HG02798 (cell line): Measurements from ENCODE around the gene SLC4A1AP.

Experiments
- ATAC-seq: cut with Tn5 transposase; IDR thresholded peaks from one replicate; pipeline ENCODE4 v1.9.1; 2021; ENCODE audit warnings: mild to moderate bottlenecking; ENCODE audit not compliant: unreplicated experiment, poor library complexity

SLC4A1AP gene

DNA sequence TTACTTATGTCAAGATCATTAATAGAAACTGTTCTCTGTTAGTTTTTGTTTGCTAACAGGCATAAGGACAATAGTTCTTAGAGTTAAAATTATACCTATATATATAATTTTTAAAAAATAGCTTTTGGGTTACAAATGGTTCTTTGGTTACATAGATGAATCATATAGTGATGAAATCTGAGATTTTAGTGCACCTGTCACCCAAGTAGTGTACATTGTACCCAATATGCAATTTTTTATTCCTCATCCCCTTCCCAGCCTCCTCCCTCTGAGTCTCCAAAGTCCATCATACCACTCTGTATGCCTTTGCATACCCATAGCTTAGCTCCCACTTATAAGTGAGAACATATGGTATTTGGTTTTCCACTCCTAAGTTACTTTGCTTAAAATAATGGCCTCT, 26.4 kb downstream of the SLC4A1AP start:
- no peak for ATAC-seq

DNA sequence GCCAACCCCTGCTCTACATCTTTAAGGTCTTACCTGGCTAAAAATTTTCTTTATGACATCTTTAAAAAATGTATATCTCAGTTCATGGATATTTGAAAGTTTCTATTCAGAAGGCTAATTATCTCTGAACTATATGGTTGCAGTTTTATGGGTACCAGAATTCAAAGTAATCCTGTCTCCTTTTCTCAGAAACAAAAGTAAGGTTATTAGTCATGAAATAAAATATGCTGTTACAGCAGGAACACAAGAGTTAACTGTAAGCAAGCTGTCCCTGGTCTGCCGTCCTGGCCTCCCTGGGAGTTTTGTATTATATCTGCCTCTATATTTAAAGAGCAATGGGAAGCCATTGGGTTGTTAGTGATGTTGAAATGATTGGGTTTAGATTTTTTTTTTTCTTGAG, 34.0 kb downstream of the SLC4A1AP start:
- ATAC-seq, result no peak

DNA sequence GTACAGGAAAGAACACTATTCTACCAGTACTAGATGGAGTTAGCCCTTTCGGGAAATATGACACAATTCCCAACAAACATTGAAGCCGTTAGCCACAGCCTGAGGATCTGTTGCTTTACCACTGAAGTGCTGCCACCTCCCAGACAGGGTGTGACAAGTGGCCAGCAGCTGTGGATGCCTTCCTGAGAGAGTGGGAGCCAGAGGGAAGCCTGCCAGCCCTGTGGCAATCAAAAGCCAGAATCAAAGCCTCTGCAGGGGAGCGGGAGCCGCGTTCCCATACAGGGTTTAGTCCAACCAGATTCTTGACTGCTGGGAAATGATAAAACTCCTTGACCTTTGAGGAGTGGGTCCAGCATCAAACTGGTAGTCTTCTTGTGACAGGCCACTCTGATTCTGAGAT, 38.0 kb downstream of the SLC4A1AP start:
- no peak for ATAC-seq

DNA sequence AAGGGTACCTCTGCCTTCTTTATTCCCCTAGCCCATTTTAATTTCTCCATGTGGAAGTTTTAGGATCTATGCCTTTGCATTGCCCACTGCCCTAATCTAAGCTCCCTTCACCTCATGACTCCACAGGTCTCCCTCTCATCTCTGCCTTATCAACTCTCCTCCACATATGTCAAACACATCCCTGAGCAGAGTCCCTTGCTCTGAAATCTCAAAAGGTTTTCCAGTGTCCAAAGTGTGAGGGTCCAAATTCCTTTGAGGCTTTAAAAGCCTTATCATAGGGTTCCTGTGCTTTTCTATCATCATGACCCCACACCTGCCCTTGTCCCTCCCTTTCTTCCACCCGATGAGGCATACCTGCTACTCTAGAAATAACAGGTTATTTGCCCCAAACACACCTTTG, 38.6 kb downstream of the SLC4A1AP start:
- no peak for ATAC-seq

DNA sequence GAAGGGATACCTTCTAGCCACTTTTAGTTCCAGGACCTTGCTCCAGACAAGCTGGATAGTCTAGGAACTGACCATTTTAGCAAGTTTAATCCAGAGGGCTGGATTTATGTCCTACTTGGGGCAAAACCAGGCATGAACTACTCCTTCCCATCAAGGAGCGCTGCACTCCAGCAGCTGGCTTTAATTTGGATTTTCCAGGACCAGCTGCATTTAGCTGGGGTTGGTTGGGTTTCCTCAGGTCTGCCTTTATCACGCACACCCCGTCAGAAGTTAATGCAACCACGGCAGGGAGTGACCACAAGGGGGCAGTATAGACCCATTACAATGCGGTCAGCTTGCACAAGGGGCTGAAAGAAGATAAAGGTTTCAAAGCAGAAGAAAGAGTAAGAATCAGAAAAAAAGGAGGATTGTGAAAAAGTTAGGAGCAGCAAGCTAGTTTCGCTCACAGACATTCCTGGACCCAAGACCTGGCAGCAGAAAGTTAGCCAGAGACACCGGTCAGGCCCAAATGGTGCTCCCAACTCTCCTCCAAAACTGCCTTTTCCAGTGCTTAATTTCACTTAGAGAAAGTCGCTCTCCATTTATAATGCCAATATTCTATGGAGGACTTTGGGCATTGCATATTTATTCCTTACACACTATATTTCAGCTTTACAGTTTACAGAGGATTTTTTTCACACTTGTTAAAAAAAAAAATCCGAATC, 40.1 kb downstream of the SLC4A1AP start:
- no peak for ATAC-seq

DNA sequence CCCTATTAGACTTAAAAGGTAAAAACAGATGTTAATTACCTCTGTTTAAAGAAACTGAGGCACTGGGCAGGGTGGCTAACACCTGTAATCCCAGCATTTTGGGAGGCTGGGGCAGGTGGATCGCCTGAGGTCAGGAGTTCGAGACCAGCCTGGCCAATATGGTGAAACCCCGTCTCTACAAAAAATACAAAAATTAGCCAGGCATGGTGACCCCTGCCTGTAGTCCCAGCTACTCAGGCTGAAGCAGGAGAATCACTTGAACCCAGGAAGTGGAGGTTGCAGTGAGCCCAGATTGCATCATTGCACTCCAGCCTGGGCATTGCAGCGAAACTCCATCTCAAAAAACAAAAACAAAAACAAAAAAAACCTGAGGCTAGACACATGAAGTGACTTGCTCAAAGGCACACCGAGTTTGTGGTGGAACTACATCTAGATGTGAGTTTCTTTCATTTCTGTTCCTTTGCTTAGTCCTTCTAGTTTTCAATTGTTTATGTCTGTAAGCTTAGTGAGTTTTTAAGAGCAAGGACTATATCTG, 40.7 kb downstream of the SLC4A1AP start:
- ATAC-seq, result no peak

DNA sequence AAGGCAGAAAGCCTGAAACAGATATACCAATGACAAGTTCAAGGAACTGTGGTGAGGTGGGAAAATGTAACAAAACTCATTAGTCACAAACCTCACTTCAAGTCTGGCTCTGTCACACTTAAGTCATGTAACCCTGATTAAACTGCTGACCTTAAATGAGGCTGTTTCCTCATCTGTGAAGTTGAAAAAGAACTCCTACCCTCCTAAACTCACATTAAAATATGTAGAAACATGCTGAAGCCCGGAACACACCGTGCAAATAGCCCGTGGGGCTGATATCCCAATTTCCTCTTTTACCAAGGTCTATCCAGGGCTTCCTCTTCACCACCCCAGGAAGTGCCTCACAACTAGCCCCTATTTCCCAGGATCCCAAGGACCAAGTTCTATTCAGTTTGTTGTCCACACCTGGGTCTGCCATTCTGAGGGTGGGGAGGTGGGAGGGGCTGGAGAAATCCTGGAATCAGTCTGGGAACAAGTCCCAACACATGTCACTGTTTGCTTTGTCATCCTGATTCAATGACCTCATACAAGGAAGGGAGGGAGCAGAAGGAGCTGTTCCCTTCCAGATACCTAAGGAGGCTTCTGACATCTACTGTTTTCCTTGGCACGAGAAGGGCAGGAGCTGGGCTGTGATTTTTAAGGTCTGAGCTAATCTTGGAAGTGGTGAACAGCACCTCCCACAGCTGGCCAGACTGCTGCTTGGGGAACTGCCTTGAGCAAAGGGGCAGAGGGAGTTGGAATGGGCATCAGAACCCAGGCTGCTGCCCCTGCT, 42.3 kb downstream of the SLC4A1AP start:
- ATAC-seq, result no peak

DNA sequence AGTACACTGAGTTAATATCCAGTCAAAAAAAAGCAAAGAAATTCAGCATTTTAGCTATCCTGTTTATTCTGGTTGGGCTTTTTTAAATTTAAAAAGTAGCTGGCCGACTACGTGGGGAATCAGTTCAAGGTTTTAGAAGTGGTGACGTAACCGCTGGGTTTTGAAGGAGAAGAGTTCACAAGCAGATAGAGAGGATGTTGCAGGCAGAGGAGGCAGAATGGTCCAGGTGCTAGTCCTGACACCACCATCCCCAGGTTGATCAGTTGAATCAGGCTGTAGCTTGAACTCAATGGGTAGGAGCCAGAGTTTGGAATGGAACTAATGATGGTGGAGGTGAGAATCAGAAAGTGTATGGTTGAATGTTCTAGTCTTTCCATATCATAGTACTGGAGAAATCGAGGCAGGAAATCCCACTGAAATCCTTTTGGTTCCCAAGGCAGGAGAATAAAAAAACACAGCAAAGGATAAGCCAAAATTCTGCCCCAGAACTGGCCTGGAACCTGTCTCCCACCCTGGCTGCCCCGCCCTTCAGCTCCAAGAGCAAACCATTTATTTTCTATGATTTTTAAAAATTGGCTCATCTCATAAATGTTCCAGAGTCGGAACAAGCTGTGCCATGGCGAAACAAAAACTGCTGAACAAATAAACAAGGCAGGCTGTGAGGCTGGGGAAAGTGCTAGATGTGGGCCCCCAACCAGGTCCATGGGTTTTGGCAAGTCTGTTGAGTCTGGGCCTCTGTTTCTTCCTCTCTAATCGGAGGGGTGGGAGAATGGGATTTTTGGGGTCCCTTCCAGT, 44.0 kb downstream of the SLC4A1AP start:
- ATAC-seq, result no peak

DNA sequence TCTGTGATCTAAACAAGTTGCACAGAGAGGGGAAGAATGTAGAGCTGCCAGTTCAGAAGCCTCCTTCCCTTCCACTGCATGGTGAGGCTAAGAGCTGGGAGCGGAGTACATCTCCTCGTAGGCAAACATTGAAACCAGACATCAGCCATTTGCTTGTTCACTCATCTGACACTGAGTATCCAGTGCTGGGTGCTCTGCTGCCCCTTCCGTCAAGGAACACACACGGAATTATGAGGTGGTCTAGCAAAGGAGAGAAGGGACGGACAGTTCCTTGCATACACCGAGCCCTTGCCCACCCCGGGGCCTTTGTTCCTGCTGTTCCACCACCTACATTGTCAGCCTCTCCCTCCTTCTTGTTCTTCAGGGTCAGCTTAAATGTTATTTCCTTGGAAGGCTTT, 44.6 kb downstream of the SLC4A1AP start:
- ATAC-seq, result no peak

DNA sequence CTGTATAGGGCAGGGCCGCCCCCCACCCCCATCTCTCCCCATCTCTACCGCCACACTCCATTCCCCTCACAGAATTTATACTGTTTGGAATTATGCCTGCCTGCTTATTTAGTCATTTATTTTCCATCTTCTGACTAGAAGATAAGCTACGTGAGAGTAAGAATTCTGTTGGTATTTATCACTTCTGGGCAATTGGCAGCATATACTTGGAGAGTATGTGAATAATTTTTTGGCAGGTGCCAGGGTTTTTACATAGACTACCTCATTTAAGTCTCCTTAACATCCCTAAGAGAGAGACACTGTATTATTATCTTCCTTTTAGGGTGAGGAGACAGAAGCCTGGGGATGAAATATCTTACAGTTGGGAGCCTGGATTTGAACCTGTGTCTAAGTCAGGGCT, 45.0 kb downstream of the SLC4A1AP start:
- no peak for ATAC-seq

DNA sequence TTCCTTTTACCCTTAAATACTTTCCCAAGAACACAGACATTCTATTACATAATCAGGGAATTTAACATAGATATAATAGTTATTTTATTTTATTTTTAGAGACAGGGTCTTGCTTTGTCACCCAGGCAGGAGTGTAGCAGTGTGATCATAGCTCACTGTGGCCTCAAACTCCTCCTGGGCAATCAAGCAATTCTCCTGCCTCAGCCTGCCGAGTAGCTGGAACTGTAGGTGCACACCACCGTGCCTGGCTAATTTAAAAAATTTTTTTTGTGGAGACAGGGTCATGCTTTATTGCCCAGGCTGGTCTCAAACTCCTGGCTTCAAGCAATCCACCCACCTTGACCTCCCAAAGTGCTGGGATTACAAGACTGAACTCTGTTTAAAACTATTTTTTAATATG, 45.6 kb downstream of the SLC4A1AP start:
- ATAC-seq, result no peak

DNA sequence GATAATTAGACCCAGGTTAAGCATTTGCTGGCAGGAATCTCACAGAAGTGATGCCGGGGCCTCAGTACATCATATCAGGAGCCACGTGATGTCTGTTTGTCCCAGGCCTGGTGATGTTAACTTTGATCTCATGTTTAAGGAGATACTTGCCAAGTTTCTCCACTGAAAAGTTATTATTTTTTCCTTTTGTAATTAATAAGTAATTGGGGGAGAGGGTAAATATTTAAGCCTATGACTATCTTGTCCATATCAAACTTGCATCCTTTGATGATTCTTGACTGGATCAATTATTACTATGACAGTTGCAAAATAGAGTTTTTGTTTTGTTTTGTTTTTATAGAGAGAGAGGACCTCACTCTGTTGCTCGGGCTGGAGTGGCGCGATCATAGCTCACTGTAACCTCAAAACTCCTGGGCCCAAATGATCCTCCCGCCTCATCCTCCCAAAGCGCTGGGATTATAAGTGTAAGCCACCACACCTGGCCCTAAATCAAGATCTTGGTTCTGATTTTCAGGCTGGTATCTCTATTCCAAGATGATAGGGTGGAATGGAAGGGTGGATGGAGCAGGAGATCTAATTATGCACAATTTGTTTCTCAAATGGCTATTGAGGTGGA, 46.4 kb downstream of the SLC4A1AP start:
- no peak for ATAC-seq

DNA sequence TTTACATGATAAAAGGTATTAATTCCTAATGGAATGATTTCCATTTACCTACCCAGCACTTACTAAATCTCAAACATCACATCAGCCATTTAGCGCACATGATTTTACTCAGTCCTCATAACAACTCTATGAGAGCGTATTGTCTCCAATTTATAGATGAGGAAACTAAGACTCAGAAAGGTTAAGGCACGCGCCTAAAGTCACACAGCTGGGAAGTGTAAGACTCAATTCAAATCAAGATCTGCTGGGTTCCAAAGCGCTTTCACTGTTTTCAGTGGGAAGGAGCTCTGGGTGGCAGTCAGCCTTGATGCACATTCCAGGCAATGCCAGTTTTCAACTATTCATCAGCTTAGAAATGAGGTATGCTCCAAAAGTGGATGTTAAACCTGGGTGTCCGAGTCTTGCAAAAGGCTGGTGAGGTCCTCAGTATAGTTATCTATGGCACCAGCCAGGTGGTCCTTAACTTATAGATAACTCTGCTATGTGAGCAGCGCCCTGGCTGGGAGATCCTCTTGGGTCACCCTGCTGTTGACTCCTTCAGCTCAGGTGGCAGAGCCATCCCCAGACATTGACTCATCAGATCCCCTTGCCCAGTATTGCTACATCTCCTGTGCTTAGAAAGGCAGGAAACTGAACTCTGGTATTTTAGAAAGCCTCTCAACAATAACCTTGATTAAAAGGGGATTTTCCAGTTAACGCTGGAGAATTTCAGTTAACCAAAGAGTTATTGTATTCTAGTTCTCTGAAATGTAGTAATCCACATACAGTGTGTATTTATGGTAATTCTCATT, 47.1 kb downstream of the SLC4A1AP start:
- no peak for ATAC-seq

DNA sequence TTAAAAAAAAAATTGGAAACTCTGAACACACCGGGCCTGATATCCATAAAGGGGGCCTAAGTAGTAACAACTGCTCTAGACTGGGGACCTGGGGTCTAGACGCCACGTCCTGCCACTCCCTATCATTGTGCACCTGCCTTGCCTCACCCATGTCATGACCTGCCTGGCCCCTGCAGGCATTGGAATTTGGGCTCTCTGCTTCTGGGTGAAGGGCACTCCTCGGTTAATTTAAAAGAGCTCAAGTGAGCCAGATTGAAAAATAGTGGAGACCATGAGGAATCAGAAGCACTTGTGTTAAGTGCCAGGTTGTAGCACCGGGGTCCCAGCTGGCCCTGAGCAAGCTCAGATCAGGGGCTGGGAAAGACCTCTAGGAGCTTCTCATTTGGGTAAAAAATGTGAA, 48.1 kb downstream of the SLC4A1AP start:
- ATAC-seq, result no peak

DNA sequence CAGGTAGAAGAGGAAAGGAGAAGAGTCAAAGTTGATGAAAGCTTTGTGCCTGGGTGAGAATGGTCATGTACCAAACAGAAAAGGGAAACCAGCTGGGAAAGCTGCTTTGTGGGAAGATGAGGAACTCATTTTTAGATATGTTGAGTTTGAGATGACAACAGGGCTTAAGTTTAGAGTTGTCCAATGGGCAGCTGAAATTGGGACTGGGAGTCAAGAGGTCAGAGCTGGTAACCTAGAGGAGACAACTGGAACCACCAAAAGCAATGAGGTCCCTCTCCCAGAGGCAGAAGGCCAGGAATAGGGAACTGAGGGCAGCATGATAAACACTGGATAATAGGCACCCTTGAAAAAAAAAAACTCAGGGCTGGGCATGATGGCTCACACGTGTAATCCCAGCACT, 48.8 kb downstream of the SLC4A1AP start:
- ATAC-seq, result no peak

DNA sequence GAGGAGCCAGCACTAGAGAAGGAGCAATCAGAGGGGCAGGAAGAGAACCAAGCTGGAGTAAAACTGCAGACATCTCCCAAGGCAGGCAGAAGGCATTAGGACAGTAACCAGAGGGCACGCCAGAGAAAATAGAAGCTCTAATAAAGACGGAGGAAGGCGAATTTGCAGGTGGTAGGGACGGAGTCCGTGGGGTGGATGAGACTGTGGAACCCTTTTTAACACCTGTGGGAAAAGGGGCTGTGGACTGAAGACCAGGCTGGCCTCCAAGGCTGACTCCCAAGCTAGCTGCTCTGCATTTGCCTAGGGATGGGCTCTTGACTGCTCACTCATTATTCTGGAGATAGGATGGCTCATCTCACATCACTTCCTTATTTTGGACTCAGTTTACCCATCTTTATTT, 49.5 kb downstream of the SLC4A1AP start:
- no peak for ATAC-seq

DNA sequence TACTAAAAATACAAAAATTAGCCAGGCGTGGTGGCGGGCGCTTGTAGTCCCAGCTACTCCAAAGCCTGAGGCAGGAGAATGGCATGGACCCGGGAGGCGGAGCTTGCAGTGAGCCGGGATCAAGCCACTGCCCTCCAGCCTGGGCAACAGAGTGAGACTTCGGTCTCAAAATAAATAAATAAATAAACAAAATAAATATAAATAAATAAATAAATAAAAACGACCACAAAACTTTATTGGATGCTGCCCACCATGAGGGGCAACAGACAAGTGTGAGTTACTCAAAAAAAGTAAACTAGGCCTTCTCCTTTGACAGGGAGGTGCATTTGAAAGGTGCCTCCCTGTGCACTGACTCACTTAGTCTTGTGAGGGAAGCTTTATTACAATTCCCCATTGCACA, 50.4 kb downstream of the SLC4A1AP start:
- no peak for ATAC-seq

DNA sequence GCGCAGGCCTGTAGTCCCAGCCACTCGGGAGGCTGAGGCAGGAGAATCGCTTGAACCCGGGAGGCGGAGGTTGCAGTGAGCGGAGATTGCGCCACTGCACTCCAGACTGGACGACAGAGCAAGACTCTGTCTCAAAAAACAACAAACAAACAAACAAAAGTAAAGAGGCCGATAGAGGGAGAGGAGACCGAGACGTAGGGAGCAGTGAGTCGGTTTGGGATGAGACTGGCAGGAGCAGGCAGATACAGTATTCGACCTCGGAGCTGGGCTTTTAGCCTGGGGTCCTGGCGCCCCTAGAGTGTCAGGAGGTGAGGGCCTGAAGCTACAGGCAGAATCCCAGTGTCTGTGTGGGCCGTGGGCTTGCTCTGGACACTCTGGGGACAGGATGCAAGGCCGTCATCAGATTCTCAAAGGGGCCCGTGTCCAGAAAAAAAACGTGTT, 51.2 kb downstream of the SLC4A1AP start:
- ATAC-seq, result no peak

DNA sequence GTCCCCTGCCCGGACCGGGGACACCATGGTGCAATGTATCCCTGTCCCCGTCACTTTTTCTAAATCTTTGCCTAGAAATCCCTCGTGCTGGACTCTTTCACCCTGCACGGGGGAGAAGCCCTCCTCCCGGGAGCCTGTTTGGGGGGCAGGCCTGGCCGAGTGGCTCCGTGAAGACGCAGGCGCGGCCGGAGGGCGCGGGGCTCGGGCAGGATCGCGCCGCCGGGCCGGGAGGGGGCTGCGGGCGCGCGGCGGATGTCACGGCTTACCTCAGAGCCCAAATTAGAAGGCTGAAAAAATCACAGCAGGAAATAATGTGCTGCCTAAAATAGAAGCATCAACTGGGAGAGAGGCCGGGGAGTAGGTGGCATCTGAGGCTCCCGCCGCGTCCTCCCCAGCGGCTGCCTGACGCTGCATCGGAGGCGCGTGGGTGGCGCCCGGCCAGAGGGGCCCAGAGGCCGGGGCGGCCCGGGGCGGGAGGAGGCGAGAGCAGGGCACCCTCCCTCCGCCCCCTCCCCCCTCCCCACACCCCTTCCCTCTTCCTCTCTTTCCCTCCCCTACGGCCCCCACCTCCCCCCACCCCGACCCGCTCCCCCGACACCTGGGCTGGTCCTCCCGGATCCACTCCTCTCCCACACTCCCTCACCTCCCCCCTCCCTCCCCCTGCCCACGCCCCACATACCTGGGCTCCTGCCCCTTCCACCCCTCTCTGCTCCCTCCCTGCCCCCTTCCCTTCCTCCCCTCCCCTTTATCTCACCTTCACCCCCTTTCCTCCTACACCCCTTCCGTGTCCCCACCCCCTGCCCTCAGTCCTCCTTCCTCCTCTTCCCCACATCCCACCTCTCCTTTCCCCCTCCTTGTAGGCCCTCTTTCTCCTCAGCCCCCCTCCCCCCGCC, 51.9 kb downstream of the SLC4A1AP start:
- ATAC-seq, result no peak
